Suppressor macrophage (primary cell): ENCODE measurements around the gene DPP8.
A peak's percentile ranks its signal among the peaks of the same experiment; 100 is the strongest.

Experiments
- DNase-seq, 4 experiments: peaks; one replicate each; pipeline ENCODE4 v3.0.0-alpha.2; 2020 to 2022

DPP8 gene

GRCh38 chr15:65423976-65424679, 93.4 kb downstream of the DPP8 start:
- DNase-seq: peak in 2 of 4 experiments; percentile 12

- DNase-seq: no peak
Measured at GRCh38 chr15:65423150-65423975, 94.1 kb downstream of the DPP8 start.

- peak in 3 of 4 experiments; percentile 28 to 45 (median 43) for DNase-seq
Measured at GRCh38 chr15:65421360-65422215, 95.9 kb downstream of the DPP8 start.

- DNase-seq: no peak
Measured at GRCh38 chr15:65420975-65421359, 96.5 kb downstream of the DPP8 start.

- no peak for DNase-seq
Measured at GRCh38 chr15:65418596-65418995, 98.9 kb downstream of the DPP8 start.

- DNase-seq: no peak
Measured at GRCh38 chr15:65416845-65417416, 100.6 kb downstream of the DPP8 start.

GRCh38 chr15:65414841-65415621, 102.5 kb downstream of the DPP8 start:
- no peak for DNase-seq

GRCh38 chr15:65413760-65414144, 103.7 kb downstream of the DPP8 start:
- no peak for DNase-seq

GRCh38 chr15:65413051-65413759, 104.3 kb downstream of the DPP8 start:
- no peak for DNase-seq

- DNase-seq: no peak
Measured at GRCh38 chr15:65412556-65412955, 104.9 kb downstream of the DPP8 start.

- no peak for DNase-seq
Measured at GRCh38 chr15:65411465-65412071, 105.9 kb downstream of the DPP8 start.

- DNase-seq: no peak
Measured at GRCh38 chr15:65410972-65411371, 106.5 kb downstream of the DPP8 start.

- DNase-seq: no peak
Measured at GRCh38 chr15:65410036-65410435, 107.5 kb downstream of the DPP8 start.

GRCh38 chr15:65409036-65409631, 108.4 kb downstream of the DPP8 start:
- DNase-seq: peak in 3 of 4 experiments; percentile 19 to 37 (median 34)

GRCh38 chr15:65408324-65409035, 109.0 kb downstream of the DPP8 start:
- DNase-seq: no peak

GRCh38 chr15:65406424-65407000, 111.0 kb downstream of the DPP8 start:
- DNase-seq: no peak

GRCh38 chr15:65405791-65406423, 111.6 kb downstream of the DPP8 start:
- no peak for DNase-seq

- no peak for DNase-seq
Measured at GRCh38 chr15:65404186-65404872, 113.2 kb downstream of the DPP8 start.
